Activated naive CD8-positive, alpha-beta T cell treated with anti-CD3 and anti-CD28 coated beads, Interleukin-2, amount 50 U/mL, for 16 hours (primary cell): ENCODE results near the gene KRCC1.
"Not testable (repeated sequence)": the region's sequence is repeated elsewhere in the genome, so short reads cannot be mapped to it uniquely, and the experiment has no call there.

Source experiments
- DNase-seq: peaks from one replicate; pipeline ENCODE4 v3.0.0-alpha.2; 2020; ENCODE audit warnings: low read depth, low spot score

KRCC1 gene

DNA sequence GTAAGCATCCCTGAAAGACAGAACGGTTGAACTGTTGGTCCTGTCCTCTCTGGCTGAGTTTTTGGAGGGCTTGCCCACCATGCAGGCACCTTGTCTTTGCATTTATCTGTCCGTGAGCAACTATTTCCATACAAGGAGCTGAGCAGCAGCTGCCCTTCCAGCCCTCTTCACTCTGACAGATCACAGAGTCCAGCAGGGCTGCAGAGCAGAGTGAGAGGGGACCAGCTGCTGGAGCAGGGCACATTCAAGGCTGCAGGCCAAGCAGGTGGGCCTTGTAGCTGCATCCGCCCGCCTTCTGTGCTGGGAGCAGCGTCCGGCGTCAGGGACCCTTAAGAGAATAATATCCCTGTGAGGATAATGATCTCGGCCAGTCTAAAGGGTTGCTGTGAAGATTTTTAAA is 21.5 kb upstream of the KRCC1 start:
- no peak for DNase-seq

DNA sequence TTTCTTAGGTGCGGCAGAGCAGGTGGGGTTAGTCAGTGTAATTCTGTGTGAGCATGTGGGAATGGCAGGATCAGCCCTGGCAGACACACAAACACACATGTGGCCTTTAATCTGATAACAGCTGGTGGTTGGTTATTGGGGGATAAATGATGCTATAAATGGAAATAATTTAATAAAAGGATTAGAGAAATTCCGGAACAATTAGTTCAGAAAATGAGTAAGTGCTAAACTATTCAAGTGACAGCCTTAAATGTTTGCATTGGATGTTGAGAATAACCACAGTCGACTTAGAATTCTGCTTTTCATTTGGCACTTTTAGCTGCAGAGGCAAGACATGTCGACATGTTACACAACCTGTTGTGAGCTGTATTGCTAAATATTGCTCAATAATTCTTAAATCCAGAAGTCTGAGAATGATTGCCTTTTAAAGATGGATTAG is 19.3 kb upstream of the KRCC1 start:
- DNase-seq = no peak

DNA sequence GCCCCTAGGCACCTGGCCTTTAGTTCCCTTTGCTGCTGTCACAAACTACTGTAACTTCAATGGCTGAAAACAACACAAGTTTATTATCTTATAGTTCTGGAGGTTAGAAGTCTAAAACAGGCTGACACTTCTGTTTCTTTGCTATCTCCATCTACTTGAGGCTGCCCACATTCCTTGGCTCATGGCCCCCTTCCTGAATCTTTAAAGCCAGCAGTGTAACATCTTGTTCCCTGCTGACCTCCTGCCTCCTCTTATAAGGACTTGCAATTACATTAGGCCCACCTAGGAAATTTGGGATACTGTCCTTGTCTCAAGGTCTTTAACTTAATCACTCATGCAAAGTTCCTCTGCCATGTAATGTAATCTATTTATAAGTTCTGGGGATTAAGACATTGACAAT is 18.6 kb upstream of the KRCC1 start:
- DNase-seq = no peak

DNA sequence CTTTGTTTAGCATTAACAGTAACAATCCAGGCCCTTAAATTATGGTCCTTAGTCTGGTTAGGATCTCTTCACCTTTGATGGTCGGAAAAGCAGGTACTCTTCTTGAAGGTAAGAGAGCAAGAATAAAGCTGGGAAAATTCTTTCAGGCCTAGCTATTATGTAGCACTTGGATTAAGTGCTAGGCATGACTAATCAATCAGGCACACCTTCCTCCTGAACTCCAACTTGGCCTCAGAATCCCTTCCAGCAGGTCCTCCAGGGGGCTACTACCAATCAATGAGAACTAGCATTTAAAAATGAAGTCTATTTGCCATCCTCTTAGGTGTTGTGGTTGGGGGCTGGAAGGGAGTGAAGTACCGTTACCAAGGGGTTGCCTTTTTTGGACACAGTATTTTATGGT is 15.8 kb upstream of the KRCC1 start:
- DNase-seq = no peak

DNA sequence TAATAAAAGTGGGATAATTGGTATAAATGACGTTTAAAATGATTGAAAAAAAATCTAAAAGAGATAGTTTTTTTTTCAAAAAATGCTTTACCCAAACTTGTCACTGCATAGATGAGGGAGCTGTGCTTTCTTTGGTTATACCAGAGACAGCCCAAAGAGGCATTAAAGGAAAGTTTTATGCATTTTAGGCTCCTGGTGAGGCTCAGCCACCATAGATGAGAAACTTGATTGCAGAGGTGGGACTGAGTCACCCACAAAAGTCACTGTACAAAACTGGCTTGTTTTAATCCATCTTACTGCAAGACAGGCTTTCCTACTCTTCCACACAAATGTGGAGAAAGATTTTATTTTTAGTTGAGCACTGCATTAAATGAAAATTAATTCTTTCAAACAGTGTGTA is 14.5 kb upstream of the KRCC1 start:
- no peak for DNase-seq

DNA sequence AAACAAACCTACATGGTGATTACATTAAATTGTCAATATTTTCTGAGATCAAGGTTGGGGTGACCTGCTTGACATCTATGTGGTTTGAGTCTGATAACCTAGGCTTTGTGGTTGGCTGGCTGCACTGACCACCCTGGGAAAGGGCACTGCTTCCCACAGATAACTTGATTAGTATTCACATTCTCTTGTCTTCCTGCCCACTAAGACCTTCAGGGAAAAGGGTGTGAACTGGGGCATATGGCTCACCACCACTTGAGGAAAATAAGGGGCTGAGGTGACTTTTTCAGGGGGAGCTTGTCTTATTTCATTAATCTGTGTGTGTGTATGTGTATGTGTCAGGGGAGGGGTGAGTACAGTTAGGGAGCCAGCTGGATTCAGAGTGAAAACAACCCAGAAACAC is 13.5 kb upstream of the KRCC1 start:
- no peak for DNase-seq

DNA sequence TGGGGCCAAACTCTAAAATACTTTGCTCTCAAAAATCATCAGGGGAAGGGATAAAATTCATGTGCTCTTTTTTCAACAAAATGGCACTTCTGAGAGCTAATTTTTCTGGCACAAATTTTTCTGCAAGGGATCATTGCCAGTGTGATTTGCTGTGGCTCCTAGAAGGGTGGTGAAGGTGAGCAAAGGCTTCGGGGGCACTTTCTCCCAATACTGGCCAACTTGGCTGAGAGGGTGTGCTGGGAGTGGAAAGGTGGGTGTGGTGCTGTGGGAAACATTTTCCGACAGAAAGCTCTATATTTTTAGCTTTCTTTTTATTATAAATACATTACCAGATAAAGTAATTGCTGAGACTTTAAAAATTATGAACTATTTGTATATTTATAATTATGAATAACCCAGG is 12.5 kb upstream of the KRCC1 start:
- no peak for DNase-seq

DNA sequence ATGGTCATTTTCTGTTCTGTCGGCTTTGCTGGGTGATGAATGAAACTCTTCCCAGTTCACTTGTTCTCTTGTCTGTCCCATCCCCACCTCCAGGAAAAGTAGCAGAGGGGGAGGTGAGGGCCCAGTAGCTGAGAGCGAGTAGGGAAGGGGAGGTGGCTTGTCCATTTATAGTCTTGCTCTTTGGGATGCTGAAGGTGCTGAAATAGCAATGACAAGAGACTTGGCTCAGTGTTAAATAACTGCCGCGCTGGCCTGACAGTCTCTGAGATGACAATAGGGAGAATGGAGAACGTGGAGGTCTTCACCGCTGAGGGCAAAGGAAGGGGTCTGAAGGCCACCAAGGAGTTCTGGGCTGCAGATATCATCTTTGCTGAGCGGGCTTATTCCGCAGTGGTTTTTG is 12.0 kb upstream of the KRCC1 start, which contains the start of gene SMYD1:
Gene SMYD1, plus strand, starts transcription at position 228 of the 400 bp plus-strand sequence. Its CDS starts 40 bp downstream, at position 268.
- no peak for DNase-seq

DNA sequence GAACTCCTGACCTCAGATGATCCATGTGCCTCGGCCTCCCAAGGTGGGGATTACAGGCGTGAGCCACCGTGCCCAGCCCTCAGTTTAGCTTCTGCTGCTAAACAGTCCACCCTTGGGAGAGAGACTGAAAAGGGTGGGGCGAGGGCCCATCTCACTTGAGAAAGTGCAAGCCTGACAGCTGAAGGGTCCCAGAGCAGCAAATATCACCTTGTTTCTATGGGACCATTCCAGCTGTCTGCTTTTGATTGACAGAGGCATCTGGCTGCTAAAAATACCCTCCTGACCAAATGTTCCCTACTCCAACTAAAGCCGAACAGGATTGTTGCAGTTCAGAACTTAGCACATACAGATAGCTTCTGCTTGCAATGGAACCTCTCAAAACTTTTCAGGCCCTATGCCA is 11.6 kb upstream of the KRCC1 start:
- no peak for DNase-seq

DNA sequence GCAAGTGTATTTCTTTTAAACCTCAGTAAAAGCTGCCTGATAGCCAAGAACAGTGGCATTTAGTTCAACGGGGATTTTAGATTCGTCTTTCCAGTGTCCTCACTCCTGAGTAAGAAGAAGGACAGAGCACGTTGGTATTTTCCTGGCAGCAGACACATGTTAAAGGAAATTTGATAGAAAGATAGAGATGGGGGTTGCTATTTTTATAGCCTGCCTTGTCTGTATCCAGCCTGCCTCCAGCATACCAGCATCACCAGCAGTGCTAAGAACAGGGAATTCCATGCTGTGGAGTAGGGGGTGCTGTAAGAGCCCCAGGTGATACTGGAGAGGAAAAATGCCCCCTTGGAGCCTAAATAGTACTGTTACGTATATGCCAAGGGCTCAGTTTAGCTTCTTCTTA is 11.0 kb upstream of the KRCC1 start:
- DNase-seq = no peak

DNA sequence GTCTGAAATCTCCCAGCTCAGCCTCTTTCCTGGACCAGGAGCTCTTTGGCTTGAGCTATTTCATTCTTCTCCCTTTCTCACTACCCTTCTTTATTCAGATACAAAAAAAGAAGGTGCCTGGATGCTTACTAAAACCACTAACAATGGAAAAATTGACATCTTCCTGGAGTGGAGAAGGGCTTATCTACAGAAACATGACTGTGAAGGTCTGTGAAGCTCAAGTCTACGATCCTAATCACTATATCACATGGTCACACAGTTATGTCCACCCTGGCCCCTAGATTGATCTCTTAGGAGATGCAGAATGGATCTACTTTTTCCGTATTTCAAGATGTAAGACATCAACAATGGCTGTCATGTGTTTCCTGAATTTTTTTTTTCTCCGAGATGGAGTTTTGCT is 5.7 kb upstream of the KRCC1 start:
- no peak for DNase-seq

DNA sequence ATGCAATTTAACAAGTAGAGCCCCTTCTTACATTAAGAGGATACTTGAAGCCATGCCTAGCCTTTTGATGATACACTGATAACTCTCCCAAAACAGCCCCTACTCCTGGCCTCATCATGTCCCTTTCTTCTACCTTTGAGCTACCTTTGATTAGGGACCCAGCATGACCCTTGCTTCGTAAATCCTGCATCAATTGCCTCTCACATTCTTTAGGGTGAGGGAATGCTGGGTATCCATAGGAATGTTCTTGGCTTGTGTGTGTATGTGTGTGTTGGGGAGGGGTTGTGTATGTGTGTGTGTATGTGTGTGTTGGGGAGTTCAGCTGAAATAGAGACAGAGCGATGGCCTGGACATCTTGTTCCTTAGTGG is 5.3 kb upstream of the KRCC1 start:
- no peak for DNase-seq

DNA sequence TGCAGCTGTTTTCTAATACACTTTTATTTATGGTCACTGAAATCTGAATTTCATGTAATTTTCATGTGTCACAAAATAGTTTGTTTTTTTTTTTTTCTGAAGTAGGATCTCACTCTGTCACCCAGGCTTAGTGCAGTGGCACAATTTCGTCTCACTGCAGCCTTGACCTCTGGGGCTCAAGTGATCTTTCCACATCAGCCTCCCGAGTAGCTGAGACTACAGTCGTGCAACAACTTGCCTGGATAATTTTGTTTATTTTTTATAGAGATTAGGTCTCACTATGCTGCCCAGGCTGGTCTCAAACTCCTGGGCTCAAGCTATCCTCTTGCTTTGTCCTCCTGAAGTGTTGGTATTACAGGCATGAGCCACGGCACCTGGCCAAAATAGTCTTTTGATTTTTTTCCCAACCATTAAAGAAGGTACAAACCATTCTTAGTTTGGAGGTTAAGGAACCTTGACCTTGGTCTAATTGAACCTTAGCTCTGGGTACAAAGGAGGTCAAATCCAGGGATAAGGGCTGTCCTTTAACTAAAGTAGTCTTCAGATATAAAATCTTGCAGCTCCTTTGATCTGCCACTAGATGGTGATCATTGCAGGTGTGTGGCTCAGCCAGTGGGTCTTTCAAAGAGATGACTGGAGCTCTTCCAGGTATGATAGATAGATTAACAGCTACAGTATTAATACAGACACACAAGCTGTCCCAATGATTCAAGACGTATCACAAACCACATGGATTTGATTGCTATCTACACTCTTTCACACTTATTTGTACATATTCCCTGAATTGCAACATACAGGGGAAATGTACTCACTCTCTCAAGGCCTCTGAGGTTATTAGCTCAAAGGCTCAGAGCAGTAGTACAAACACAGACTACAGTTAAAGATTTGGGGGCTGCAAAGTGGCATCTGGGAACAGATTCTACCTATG is 4.7 kb upstream of the KRCC1 start:
- DNase-seq = no peak

DNA sequence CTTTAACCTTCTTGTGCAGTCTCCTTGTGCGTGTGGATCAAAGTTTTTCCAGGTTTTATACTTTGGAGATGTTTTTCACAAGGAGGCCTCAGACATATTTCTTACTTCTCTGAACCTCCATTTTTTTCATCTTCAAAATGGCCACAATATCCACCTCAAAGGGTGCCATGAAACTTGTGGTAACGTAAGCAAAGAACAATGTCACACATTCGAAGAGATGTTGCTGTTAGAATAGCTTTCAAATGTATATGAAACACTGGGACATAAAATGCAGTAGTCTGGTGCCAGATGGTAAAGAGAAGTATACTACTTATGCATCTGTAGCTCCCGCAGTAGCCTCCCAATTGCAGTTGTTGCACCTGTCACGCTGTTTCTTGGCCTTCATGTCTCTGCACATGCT is 2.6 kb upstream of the KRCC1 start:
- no peak for DNase-seq

DNA sequence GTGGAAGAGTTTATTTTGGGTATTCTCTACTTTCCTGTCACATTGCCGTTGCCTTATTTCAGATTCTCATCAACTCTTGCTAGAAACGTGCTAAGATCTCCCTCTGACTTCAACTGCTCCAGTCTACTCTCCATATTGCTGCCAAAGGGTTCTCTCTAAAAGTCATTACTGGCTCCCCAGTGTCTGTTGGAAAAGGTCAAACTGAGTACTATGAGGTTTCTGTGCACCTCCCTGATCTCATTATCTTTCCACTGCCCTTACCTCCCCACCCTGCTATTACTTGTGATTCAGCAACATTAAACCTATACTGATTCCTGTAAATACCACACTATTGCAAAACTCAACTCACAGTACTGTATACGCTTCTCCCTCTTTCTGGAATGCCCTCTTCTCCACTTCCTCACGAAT is 1.9 kb upstream of the KRCC1 start:
- no peak for DNase-seq

DNA sequence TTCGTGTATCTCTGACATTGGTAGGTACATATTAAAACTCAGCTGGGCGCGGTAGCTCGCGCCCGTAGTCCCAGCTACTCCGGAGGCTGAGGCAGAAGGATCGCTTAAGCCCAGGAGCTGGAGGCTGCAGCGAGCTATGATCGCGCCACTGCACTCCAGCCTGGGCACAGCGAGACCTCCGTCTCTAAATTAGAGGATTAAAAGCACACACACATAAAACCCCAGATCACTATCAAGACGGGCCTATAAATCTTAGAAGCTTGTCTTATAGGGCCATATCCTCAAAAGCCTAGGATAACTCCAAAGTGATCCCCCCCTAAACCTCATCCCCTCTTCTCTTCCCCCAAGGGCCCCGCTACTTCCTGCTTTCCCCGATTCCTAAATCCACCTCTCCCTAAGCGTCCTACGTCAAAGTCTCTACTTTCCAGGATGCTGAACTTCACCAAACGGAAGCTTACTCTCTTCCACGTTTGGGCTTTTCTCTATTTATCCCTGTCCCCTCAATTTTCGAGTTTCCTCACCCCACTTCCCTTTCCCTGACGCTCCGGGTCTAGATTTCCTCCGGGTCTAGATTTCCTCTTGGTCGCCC is 707 bp downstream of the KRCC1 start:
- no peak for DNase-seq

DNA sequence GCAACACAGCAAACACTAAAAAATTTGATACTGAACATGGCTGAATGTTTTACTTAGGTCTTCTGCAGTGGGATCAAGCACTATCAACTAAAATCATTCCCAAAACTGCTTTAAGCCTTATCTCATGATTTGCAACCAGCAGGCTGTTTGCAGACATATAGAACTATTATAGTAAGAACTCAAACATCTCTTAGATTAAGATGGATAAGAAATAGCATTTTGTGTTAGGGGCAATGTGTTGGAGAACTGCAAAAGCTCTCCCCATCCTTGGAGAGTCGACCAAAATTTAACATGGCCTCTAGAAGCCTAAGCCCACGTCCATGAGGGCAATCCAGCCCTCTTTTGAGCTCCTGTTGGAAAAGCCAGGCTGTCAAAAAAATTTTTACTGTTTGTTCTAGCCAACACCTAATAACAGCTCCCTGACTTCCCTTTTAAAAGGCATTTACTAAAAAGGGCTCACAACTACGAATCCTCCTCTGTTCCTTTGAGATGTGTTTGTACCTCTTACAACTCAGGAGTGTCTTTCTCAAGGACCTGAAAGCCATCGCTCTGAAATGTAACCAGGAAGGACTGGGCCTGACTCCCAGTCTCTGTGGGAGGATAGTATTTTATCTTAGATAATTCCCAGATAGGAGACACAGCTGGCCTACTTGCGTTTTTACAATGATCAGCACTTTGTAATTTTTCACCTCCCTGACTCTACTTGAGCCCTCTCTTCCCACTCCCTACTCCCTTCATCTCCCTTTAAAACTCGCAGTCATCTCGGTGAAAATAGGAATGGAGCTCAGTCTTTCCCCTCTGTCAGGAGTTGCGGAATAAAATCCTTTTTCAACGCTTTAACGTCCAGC is 1.4 kb downstream of the KRCC1 start:
- DNase-seq = no peak

DNA sequence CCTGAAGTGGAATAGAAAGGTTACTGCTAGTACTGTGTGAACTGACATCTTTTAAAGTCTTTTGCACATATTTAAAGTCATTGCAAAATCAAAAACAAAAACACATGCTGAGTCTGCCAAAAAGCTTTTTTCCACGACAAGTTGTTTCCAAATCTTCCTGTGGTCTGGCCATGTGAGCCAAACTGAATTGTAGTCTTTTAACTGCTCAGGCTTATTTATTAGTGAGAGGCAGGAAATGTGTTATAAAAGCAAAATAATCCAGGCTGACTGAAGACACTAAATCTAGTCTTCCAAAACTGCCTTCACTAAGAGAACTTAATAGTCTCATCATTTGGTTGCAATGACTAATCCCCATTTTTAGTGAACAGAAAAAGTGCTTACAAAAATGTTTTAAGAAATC is 2.3 kb downstream of the KRCC1 start:
- DNase-seq = no peak

DNA sequence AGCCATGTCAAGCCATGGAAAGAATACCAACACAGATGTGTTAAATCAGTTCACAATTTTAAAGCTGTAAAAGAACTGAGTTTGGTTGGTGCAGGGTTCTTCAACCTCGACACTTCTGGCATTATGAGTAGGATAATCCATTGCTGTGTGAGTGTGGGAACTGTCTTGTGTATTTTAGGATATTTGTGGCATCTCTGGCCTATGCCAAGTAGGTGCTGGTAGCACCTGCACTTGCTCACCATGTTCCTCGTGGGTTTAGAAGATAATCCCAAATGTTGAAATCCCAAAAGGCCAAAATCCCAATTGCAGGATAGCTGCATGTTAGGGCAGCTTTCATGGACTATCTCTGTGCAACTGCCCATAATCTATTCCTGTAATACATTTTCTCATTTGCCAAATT is 3.8 kb downstream of the KRCC1 start:
- no peak for DNase-seq

DNA sequence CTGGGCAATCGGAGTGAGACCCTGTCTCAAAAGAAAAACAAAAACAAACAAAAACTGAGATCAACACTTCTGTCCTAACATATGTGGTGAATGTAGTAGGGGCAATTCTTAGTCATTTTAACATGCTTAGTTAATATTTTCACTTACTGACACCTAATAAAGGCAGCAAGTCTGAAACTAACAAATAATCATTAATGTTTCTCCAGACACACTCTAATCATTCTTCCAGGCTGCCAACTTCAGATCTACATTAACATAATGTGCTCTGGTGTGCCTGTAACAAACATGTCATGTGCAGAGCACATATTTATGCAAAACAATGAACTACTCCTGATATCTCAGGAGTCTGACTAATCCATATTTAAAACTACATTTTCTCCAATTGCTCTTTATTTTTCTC is 6.0 kb downstream of the KRCC1 start:
- no peak for DNase-seq

DNA sequence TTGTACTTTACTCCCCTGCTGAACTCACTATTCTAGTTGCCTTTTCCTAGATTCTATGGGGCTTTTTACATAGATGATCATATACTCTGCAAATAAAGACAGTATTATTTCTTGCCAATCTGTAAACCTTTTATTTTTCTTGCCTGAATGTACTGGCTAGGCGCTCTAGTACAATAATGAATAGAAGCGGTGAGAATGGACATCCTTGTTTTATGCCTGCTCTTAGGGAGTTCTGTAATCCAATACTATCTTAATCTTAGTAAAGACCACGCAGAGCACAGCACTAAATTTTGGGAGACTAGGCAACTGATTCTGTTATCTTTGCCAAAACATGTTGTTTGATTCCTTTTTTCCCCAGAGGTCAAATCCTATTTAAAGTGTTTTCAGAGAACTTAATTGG is 7.0 kb downstream of the KRCC1 start:
- no peak for DNase-seq

DNA sequence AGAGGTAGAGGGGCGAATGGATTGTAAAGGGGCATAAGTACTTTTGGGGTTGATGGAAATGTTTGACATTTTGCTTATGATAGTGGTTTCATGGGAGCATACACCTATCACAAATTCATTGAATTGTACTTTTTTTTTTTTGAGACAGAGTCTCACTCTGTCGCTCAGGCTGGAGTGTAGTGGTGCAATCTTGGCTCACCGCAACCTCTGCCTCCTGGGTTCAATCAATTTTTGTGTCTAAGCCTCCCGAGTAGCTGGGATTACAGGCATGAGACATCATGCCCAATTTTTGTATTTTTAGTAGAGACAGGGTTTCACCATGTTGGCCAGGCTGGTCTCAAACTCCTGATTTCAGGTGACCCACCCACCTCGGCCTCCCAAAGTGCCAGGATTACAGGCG is 10.0 kb downstream of the KRCC1 start:
- DNase-seq = not testable (repeated sequence)
